ENCODE results near the gene GALNTL6. TPM values are rescaled to one million over a fixed set of nuclear protein-coding genes. Genes with fewer than 3 reads are reported as not detected.

GALNTL6 gene
- total and polyA plus RNA-seq, 9 of the 15 experiments (the other 6 are each of a cell fraction or from before 2014, with no cell fraction given) = 0.18 to 0.50 (median 0.29) TPM

DNA sequence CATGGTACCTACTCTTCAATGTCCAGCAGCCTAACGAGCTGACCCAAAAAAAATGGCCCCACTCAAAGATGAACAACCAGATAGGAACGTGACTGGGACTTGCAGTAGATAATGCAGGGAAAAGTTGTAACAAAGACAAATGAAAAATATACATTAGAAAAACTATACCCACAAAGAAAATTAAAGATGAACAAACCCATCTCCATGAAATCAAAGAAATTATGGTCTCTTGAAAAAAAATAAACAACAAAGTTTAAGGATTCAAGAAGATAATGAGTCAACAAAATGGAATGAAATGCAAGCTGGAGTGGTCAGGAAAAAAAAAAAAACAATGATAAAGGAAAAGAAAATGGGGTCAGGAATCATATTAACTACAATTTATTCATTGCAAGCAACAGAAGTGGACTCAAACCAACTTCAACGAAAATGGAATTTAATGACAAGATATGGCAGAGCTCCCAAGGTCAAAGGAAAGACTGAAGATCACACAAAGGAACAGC, 1045.6 kb downstream of the GALNTL6 start:
- Histone ChIP-seq H3K27ac (ENCODE audit: extremely low read depth, low read depth, low read length) (no peak overlapping the region), H3K9ac (ENCODE audit: insufficient read depth in 1 of 2, low read depth in 2 of 2, low read length in 2 of 2) (no peak overlapping the region), H3K79me2 (ENCODE audit: control insufficient read depth, insufficient read depth, low read length) (no peaks in the 10 kb centered on the region), H4K20me1 (replicated peaks; ENCODE audit: control insufficient read depth, insufficient read depth, low read length) (no peaks in the 10 kb centered on the region), H3K27me3 (ENCODE audit: control insufficient read depth in 2 of 2, insufficient read depth in 2 of 2, low read length in 2 of 2) (no peaks in the 10 kb centered on the region), H3K4me1 (replicated peaks in 1 of 2; ENCODE audit: control insufficient read depth in 2 of 2, insufficient read depth in 2 of 2, low read length in 2 of 2) (no peaks in the 10 kb centered on the region), H3K9me3 (replicated peaks; ENCODE audit: control insufficient read depth, insufficient read depth, low read depth, low read length) (no peaks in the 10 kb centered on the region), H3K36me3 (ENCODE audit: control insufficient read depth, insufficient read depth, low read length) (no peaks in the 10 kb centered on the region), H2AFZ (ENCODE audit: low read depth, low read length) (no peak overlapping the region), H3K9me1 (ENCODE audit: control insufficient read depth, insufficient read depth, low read length) (no peaks in the 10 kb centered on the region), H3K4me3 (no peak overlapping the region), H3K4me2 (ENCODE audit: insufficient read depth, low read length) (no peak overlapping the region)
- ChIA-PET CTCF (ENCODE audit: low intra/inter-chr PET ratio) (no interaction called here), POLR2A (interaction anchor here (0.7 kb wide), 1 partner anchor 35 kb away, joined by 4 read pairs; no protein-coding TSS in a partner anchor)
- 0% methylated on average over 3 of the region's 3 CpGs for WGBS (ENCODE audit: insufficient coverage, low coverage, missing lambda C conversion rate)
- no peak for TF ChIP-seq ZNF785 (CRISPR knock-in tag; IDR thresholded peaks at IDR 0.05)
- TF ChIP-seq ZNF133 (CRISPR knock-in tag; IDR thresholded peaks at IDR 0.05) = no peak
- TF ChIP-seq, protein P1, sequence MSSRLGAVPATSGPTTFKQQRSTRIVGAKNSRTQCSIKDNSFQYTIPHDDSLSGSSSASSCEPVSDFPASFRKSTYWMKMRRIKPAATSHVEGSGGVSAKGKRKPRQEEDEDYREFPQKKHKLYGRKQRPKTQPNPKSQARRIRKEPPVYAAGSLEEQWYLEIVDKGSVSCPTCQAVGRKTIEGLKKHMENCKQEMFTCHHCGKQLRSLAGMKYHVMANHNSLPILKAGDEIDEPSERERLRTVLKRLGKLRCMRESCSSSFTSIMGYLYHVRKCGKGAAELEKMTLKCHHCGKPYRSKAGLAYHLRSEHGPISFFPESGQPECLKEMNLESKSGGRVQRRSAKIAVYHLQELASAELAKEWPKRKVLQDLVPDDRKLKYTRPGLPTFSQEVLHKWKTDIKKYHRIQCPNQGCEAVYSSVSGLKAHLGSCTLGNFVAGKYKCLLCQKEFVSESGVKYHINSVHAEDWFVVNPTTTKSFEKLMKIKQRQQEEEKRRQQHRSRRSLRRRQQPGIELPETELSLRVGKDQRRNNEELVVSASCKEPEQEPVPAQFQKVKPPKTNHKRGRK (tag; IDR thresholded peaks at IDR 0.05) = no peak
- TF ChIP-seq RFX1 (IDR thresholded peaks at IDR 0.05) = no peak
- TF ChIP-seq NFE2 (IDR thresholded peaks at IDR 0.05; ENCODE audit: low read depth) = no peak
- no peak for TF ChIP-seq CHD2 (IDR thresholded peaks at IDR 0.05; ENCODE audit: low read depth, low read length)
- no peak for TF ChIP-seq XRCC4 (IDR thresholded peaks at IDR 0.05; ENCODE audit: extremely low read depth, insufficient read depth, insufficient read length)
- TF ChIP-seq ZSCAN29 (IDR thresholded peaks at IDR 0.05) = no peak
- no peak for TF ChIP-seq JUND (IDR thresholded peaks at IDR 0.05; ENCODE audit: borderline replicate concordance, low read depth, low read length)
- no peak for TF ChIP-seq JUND (tag; IDR thresholded peaks at IDR 0.05; ENCODE audit: borderline replicate concordance, low read depth, low read length)
- no peak for TF ChIP-seq ZNF780A (CRISPR knock-in tag; IDR thresholded peaks at IDR 0.05)
- TF ChIP-seq CEBPG (CRISPR knock-in tag; IDR thresholded peaks at IDR 0.05) = no peak
- no peak for TF ChIP-seq CEBPG (tag; conservative IDR thresholded peaks at IDR 0.05 in 1 of 2, IDR thresholded peaks at IDR 0.05 in 1 of 2)
- in situ Hi-C loops (cut with MboI) (no loop called here), intact Hi-C loops (cut with micrococcal nuclease) (no loop called here)
- no TSS peak for BruUV-seq (replicated peaks)
- FAIRE-seq (no peak), ATAC-seq (no peak), DNase-seq (ENCODE audit: extremely low read depth in 1 of 4, low spot score in 3 of 4) (no peak)

Data from K562 (cell line).